Ishikawa (cell line): ENCODE data around the gene SOWAHC.

ENCODE experiments used
- CEBPB ChIP-seq: IDR thresholded peaks from 2 replicates; pipeline ENCODE4 v1.6.1; 2012
- CREB1 ChIP-seq: IDR thresholded peaks from 2 replicates; pipeline ENCODE4 v1.6.1; 2012; ENCODE audit warnings: low read depth
- EGR1 ChIP-seq: IDR thresholded peaks from 2 replicates; pipeline ENCODE4 v1.6.1; 2012
- EP300 ChIP-seq: IDR thresholded peaks from 2 replicates; pipeline ENCODE4 v1.6.1; 2012; ENCODE audit warnings: borderline replicate concordance
- FOXM1 ChIP-seq: IDR thresholded peaks from 2 replicates; pipeline ENCODE4 v1.6.1; 2012; ENCODE audit warnings: low read depth, borderline replicate concordance
- MAX ChIP-seq: IDR thresholded peaks from 2 replicates; pipeline ENCODE4 v1.6.1; 2012
- NFIC ChIP-seq: IDR thresholded peaks from 2 replicates; pipeline ENCODE4 v1.6.1; 2012
- RAD21 ChIP-seq: IDR thresholded peaks from 2 replicates; pipeline ENCODE4 v1.6.1; 2012; ENCODE audit warnings: low read depth
- TAF1 ChIP-seq: IDR thresholded peaks from 2 replicates; pipeline ENCODE4 v1.6.1; 2012; ENCODE audit warnings: low read depth, mild to moderate bottlenecking
- TCF12 ChIP-seq: IDR thresholded peaks from 2 replicates; pipeline ENCODE4 v1.6.1; 2012; ENCODE audit warnings: low read depth
- TEAD4 ChIP-seq: IDR thresholded peaks from 2 replicates; pipeline ENCODE4 v1.6.1; 2012
- USF1 ChIP-seq: IDR thresholded peaks from 2 replicates; pipeline ENCODE4 v1.6.1; 2012
- YY1 ChIP-seq: IDR thresholded peaks from 2 replicates; pipeline ENCODE4 v1.6.1; 2012; ENCODE audit warnings: low read depth
- ZBTB7A ChIP-seq: IDR thresholded peaks from 2 replicates; pipeline ENCODE4 v1.6.1; 2012; ENCODE audit warnings: low read depth
- TF ChIP-seq, protein P1 (sequence below): IDR thresholded peaks from 2 replicates; pipeline ENCODE4 v1.6.1; 2012; ENCODE audit warnings: low read depth, mild to moderate bottlenecking

SOWAHC gene

DNA sequence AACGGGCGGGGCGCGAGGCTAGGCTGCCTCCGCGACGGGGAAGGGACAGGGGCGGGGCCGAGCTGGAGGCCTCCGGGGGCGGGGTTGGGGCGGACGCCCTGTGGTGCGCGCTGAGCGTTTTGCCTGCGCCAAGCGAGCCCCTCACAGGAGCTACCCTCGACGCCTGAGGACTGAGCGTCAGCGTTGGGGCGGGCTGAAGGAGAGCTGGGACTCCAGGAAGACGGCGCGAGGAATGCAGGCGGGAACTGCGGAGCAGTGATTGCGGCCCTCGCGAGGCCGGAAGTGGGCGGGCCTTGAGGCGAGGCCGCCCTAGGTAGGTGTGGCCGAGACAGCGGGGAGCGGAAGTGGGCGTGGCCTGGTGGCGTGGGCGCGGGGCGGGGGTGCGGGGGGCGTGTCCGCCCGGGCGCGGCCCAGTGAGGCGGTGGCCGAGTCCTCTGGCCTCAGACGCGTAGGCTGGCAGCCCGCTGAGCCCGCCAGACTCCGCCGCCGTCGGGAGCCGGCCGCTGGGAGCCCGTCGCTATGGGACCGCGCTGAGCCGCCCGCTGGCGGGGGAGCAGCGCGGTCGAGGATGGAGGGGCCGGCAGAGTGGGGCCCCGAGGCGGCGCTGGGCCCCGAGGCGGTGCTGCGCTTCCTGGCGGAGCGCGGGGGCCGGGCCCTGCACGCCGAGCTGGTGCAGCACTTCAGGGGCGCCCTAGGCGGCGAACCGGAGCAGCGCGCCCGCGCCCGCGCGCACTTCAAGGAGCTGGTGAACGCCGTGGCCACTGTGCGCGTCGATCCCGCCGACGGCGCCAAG is at the start of gene SOWAHC, which contains the start of gene SEPTIN10:
Gene SOWAHC, plus strand, starts transcription at position 443 of the 793 bp plus-strand sequence. Its CDS starts 126 bp downstream, at position 569.
Gene SEPTIN10, minus strand, starts transcription at position 45 of the 793 bp plus-strand sequence. CDS start 139 bp downstream, outside the sequence.
- TF ChIP-seq CREB1 (peak; percentile 42; the same call in 1 of the 2 replicates), TCF12 (peak; percentile 36), RAD21 (no peak), EGR1 (peak; percentile 97), EP300 (no peak; the same call in 1 of the 2 replicates), USF1 (no peak), YY1 (no peak), TEAD4 (peak; percentile 87), MAX (peak; percentile 92), CEBPB (no peak), TAF1 (peak; percentile 67; the same call in 1 of the 2 replicates), FOXM1 (no peak), ZBTB7A (no peak), NFIC (0 out of 2 replicates have a peak, but pooled peaks have one; percentile 2)
- TF ChIP-seq, protein P1, sequence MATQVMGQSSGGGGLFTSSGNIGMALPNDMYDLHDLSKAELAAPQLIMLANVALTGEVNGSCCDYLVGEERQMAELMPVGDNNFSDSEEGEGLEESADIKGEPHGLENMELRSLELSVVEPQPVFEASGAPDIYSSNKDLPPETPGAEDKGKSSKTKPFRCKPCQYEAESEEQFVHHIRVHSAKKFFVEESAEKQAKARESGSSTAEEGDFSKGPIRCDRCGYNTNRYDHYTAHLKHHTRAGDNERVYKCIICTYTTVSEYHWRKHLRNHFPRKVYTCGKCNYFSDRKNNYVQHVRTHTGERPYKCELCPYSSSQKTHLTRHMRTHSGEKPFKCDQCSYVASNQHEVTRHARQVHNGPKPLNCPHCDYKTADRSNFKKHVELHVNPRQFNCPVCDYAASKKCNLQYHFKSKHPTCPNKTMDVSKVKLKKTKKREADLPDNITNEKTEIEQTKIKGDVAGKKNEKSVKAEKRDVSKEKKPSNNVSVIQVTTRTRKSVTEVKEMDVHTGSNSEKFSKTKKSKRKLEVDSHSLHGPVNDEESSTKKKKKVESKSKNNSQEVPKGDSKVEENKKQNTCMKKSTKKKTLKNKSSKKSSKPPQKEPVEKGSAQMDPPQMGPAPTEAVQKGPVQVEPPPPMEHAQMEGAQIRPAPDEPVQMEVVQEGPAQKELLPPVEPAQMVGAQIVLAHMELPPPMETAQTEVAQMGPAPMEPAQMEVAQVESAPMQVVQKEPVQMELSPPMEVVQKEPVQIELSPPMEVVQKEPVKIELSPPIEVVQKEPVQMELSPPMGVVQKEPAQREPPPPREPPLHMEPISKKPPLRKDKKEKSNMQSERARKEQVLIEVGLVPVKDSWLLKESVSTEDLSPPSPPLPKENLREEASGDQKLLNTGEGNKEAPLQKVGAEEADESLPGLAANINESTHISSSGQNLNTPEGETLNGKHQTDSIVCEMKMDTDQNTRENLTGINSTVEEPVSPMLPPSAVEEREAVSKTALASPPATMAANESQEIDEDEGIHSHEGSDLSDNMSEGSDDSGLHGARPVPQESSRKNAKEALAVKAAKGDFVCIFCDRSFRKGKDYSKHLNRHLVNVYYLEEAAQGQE = 0 out of 2 replicates have a peak, but pooled peaks have one; percentile 7

- no peak for TF ChIP-seq MAX
- no peak for TF ChIP-seq ZBTB7A
- no peak for TF ChIP-seq CEBPB
- TF ChIP-seq YY1 = no peak
- no peak for TF ChIP-seq TEAD4
- TF ChIP-seq, protein P1 = no peak
- TF ChIP-seq CREB1 = no peak
- TF ChIP-seq NFIC = no peak
- no peak for TF ChIP-seq EGR1
- no peak for TF ChIP-seq TCF12
- no peak for TF ChIP-seq TAF1
- no peak for TF ChIP-seq FOXM1
- TF ChIP-seq EP300 = no peak
- TF ChIP-seq RAD21 = no peak
- no peak for TF ChIP-seq USF1
Measured at GRCh38 chr2:109575373-109575772, 38.8 kb upstream of the SOWAHC start.

- no peak for TF ChIP-seq USF1
- TF ChIP-seq TCF12 = no peak
- no peak for TF ChIP-seq CEBPB
- TF ChIP-seq TEAD4 = no peak
- no peak for TF ChIP-seq EGR1
- TF ChIP-seq YY1 = no peak
- TF ChIP-seq, protein P1 = no peak
- no peak for TF ChIP-seq FOXM1
- TF ChIP-seq MAX = no peak
- no peak for TF ChIP-seq ZBTB7A
- no peak for TF ChIP-seq EP300
- TF ChIP-seq CREB1 = no peak
Measured at GRCh38 chr2:109582928-109583895, 31.0 kb upstream of the SOWAHC start.
